LoVo (cell line): ENCODE measurements around the gene RBM39.
"Not testable (repeated sequence)": the region's sequence is repeated elsewhere in the genome, so short reads cannot be mapped to it uniquely, and the experiment has no call there.

ENCODE experiments used
- DNase-seq: peaks from one replicate; pipeline ENCODE4 v3.0.0-alpha.2; 2016; ENCODE audit warnings: low spot score

The RBM39 gene

GRCh38 chr20:35706591-35707529, 35.2 kb downstream of the RBM39 start:
- DNase-seq = not testable (repeated sequence)

- not testable (repeated sequence) for DNase-seq
Observed at GRCh38 chr20:35705894-35706293, 36.2 kb downstream of the RBM39 start.

GRCh38 chr20:35704514-35705261, 37.4 kb downstream of the RBM39 start:
- no peak for DNase-seq

GRCh38 chr20:35702824-35703695, 39.0 kb downstream of the RBM39 start:
- no peak for DNase-seq

- no peak for DNase-seq
Observed at GRCh38 chr20:35702051-35702823, 39.8 kb downstream of the RBM39 start.

- no peak for DNase-seq
Observed at GRCh38 chr20:35700625-35701148, 41.4 kb downstream of the RBM39 start.

- DNase-seq = no peak
Observed at GRCh38 chr20:35699957-35700624, 42.0 kb downstream of the RBM39 start.

GRCh38 chr20:35699127-35699956, 42.7 kb downstream of the RBM39 start, which contains the start of the genes NFS1 and ROMO1:
Gene NFS1 (minus strand): TSS chr20:35699352. CDS start chr20:35699288, 64 bp downstream.
Gene ROMO1 (plus strand): TSS chr20:35699405. CDS start chr20:35699633, 228 bp downstream.
- peak; percentile 87 for DNase-seq

GRCh38 chr20:35698298-35699126, 43.5 kb downstream of the RBM39 start:
- no peak for DNase-seq

- DNase-seq = no peak
Observed at GRCh38 chr20:35697696-35698297, 44.3 kb downstream of the RBM39 start.

GRCh38 chr20:35695978-35696377, 46.1 kb downstream of the RBM39 start:
- DNase-seq = no peak

GRCh38 chr20:35695245-35695749, 46.8 kb downstream of the RBM39 start:
- no peak for DNase-seq

GRCh38 chr20:35690265-35690664, 51.8 kb downstream of the RBM39 start:
- no peak for DNase-seq

- DNase-seq = not testable (repeated sequence)
Observed at GRCh38 chr20:35686872-35687271, 55.2 kb downstream of the RBM39 start.

- DNase-seq = not testable (repeated sequence)
Observed at GRCh38 chr20:35685368-35685767, 56.7 kb downstream of the RBM39 start.

- no peak for DNase-seq
Observed at GRCh38 chr20:35681960-35682359, 60.1 kb downstream of the RBM39 start.

GRCh38 chr20:35680452-35681183, 61.4 kb downstream of the RBM39 start:
- no peak for DNase-seq
